GM03348 (cell line): ENCODE results near the gene TENM4.

Experiments used
- DNase-seq: peaks from one replicate; pipeline ENCODE4 v3.0.0; 2012; ENCODE audit warnings: low spot score

The TENM4 gene

DNA sequence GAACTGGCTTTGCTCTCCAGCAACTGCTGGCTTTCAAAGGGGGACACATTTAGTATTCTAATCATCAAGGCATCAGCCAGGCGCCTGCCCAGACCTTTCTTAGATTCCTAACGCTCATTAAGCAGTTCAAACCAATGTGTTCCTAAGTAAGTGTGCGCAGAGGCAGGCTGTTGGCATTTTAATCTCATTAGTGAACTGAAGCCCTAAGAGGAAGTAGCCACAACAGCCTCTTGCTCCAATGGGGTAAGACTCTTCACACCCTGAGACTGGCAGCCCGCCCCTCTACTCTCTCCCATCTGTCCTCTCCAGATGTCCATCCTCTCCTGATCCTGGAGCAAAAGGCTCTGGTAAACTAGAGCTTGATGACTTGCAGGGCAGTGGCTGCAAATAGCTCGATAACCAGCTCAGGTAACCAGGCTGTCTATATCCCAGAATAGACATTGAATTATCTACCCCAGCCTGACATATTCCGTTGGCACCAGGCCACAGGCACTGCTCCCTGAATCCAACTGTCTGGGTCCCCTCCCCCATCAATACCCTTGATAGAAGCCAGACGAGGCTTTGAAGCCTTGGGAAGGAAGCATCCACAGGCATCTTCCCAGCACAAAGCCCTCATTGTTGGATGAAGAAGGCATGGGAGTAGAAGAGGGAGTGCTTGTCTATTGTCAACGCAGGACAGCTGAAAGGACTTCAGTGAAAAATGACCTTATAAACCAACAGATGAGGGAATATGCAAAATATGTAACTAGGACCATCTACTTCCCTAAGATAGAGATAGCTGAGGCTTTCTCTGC lies 321.1 kb downstream of the TENM4 start:
- DNase-seq = no peak

DNA sequence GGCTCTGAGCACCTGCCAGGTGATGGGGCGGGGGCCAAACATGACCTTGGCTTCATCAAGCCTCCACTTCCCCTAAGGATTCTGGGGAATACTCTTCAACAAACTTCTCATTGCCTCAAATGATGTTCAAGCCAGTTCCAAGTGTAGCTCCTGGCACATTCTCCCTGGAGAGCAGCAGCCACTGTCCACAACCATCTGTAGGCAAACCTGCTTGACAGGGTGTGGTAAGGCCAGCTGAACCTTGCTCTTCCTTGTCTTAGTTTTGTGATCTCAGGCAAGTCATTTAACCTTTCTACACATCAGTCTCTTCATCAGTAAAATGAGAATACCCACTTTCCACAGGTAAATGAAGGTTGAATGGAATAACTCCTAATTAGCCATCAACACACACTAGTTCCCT lies 323.3 kb downstream of the TENM4 start:
- DNase-seq = no peak

DNA sequence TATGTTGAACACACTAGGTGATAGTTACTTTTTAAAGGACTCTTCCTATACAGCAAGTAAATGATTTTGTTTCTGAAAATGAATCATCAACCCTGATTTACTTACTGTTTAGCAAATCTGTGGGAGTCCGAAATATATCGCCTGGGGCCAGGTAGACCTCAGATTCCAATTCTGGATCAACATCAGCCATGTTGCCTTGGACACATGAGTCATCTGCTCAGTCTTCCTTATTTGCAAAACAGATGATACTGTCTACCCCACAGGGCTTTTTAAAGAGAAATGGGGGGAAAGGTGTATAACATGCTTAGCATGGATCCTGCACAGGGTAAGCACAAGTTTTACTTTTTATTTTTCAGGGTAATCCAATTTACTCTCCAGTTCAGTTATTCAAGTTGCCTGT lies 324.2 kb downstream of the TENM4 start:
- DNase-seq = no peak

DNA sequence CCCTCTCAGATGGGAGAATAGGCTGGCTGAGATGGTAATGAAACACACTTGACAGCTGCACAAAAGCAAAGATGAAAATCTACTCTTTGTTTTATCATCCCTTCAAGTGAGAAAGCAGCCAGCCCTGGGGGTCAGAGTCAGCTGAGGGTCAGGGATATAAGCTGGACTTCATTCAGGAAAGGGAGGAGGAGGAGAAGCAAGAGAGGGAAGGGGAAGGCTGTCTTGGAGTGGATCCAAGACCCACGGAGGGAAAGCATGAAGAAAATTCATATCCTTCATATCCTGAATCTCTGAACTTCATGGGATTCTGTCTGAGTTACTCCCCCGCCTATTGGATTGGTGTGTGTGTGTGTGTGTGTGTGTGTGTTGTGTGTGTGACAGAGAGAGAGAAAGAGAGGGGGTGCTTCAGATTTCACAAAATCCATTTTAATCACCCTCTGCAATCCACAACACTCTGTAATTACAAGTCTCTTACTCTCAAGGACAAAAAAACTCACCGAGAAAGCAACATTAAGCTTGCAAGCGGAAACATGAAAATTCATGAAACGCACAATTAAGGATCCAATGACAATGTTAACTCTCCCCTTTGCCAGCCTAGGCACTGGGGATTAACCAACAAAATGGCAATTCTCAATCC lies 327.7 kb downstream of the TENM4 start:
- DNase-seq = no peak

DNA sequence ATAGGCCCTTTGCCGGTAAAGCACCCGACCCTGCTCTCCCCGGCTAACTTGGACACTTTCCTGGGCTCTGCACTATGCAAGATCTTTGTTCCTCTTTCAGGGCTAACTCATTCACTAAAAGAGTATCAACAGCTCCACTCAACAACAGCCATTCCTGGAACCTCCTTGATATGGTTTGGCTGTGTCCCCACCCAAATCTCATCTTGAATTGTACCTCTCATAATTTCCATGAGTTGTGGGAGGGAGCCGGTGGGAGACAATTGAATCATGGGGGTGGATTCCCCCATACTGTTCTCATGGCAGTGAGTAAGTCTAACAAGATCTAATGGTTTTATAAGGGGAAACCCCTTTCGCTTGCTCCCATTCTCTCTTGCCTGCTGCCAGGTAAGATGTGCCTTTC lies 330.0 kb downstream of the TENM4 start:
- DNase-seq = no peak

DNA sequence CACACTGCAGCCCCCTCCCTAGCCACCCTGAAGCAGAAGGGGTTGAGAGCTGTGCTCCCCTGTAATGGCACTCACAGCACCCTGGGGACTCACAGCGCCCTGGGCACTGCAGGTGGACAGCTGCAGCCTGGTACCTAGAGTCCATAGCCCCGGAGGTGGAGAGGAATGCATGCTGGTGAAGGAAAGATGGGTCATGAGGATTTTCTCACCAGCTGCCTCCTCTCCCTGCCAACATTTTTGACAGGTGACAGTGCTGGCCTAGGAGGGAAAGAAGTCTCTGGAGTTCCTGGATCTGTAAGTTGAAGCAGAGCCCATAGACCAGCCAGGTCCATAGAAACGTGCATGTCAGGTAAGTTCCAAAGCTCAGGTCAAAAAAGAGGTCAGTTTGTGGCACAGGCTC lies 330.5 kb downstream of the TENM4 start:
- DNase-seq = no peak

DNA sequence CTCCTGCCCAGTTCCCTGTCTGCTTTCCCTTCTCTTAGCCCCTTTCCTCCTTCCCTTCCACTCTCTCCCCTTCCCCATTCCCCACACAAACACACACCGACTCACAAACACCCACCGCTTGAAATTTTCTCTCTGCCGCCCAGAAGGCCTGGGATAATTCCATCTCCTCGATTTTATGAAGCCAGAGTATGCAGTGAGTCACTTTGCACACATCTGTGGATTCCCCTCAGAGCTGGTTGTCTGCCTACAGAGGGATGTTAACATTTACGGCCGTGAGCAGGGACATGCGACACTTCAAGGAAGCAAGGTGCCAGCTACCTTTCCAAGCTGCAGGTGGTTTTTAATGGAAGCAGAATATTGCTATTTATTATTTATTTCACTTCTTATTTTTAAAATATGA lies 332.0 kb downstream of the TENM4 start:
- DNase-seq = no peak

DNA sequence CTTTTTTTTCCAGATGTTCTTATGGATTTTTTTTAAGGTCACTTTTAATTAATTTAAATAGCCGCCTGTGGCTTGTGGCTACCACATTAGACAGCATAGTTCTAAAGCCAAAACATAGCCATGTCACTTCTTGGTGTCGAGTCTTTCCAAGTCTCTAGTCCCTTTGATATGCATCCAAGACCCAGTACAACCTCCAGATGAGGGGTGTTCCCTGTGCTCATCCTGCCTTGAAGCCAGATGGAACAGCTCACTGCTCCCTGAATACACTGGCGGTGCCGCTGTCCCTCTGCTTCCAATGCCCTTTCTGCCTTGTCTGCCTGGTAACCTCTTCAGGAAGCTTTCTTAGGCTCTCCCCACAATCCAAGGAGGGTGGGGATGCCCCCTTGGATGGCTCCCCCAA lies 338.0 kb downstream of the TENM4 start:
- DNase-seq = no peak

DNA sequence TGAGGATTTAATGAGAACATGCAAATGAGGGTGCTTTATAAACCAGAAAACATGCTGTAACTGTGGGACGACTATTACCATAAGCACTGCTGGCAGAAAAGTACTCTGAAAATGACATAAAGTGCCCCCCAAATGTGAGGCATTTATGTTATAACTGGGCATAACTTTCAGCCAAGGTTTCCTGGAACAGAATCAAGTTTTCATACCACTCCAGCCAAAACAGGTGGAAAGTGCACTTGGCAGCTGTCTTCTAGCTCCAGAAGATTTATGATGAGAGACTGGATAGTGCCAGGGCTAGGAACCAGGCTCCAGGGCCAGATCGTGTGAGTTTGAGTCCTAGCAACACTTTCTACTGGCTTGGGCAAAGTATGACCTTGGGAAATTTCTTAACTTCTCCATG lies 339.2 kb downstream of the TENM4 start:
- DNase-seq = no peak

DNA sequence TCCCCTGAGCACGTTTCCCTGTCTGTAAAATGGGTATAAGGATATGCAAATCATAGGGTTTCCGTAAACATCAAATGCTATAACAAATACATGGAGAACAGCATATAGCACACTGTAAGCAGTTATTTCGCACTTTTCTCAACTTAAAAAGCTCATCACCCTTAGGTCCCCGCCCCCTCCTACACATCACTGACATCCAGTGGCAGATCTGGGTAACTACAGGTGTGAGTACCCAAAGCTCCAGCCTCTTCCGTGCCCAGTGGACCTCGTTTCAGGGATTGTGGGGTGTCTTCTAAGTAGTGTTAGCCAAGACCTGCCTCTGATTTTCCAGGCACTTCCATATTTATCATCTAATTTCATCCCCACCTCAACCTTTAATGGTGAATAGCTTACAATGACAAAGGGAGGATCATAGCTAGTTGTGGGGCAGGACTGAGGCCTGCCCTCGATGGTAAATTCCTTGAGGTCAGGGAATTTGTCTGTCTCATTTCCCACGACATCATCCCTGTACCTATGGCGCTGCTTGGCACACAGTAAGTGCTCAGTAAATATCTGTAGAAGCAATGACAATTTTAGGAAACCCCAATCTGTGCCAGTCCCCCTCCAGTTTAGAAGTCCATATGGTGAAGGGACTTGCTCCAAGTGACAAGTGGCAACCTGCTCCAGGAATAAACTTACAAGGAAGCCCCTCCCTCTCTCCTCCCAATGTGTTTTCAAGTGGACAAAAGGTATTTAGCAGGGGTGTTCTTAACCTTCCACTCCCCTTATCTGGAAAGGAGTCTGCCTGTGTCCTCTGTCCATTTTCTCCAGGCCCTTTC lies 340.5 kb downstream of the TENM4 start:
- peak; percentile 87 for DNase-seq

DNA sequence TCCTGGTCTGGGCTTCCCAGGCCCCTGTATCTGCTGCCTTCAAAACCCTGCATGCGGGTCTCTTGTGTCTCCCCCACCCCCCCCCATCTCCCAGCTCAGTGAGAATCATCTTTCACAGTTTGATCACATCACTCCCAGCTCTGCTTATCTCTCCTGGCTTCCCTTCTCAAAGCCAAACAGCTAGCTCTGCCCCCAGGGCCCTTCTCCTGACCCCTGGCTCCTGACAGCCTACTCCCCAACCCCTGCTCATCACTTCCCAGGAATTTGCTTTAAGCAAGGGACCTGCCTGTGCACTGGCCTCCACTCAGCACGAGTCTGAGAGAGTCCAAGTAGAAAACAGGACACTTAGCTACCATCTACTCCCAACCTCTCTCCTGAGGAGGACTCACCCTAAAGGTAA lies 342.7 kb downstream of the TENM4 start:
- DNase-seq = no peak

DNA sequence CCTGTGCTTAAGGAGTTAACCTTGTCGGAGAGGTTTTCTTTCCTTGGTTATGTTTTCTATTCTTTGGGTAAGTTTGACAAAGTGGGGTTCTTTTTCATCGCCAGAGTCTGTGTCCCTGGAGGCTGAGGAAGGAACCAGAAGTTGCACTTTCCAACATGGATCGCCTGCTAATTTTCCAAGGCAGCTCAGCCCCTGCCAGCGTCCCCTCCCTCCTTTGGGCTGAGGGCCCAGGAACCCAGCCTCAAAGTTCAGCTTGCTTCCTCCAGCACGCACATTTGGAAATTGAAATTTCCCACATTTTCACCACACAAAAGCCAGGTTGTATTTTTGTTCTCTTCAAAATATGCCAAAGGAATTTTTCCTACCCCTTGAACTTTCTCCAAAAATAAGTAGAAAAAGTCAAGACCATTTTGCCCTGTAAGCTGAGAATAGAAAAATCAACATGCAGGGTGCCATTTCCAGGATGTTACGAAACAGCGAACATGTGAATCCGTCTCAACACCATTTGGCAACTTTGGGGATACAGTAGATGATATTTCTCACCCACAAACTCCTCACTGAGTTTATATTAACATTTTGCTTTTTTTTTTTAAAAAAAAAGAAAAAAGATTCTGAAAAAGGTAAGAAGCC lies 343.5 kb downstream of the TENM4 start:
- DNase-seq = no peak

DNA sequence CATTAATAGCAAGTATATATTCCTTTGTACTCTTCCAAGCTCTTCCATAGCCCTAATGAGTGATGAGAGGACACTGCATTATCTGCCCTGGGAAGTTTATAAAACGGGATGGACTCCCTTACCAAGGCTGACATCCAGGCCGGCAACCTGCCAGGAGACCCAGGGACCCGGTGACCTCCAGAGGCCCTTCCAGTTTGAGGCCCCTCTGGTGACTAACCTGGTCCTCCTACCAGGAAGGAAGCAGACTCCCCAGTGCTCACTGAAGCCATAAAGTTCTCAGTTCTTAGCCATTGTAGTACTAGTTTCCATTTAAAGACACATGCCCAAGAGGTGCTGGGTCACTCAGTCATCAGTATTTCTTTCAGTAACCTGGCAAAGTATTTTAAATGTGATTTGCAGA lies 345.4 kb downstream of the TENM4 start:
- DNase-seq = no peak

DNA sequence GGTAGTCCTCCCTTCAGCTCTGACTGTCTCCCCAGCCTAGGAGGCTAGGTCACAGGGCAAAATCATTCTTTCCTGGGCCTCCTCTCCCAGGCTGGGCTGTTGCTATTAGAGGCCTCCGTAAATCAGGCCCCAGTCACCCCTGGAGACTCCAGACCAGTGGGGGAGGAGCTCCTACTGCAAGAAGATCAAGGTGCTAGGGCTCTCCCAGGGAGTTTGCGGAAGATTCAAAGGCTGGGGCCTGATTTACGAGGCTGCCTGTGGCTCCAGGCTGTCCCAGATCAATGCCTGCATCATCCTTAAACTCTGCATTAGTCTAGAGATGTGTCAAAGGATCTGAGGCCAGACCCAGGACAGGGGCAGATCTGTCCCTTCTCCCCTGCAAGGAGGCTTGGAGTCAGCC lies 346.2 kb downstream of the TENM4 start:
- DNase-seq = no peak

DNA sequence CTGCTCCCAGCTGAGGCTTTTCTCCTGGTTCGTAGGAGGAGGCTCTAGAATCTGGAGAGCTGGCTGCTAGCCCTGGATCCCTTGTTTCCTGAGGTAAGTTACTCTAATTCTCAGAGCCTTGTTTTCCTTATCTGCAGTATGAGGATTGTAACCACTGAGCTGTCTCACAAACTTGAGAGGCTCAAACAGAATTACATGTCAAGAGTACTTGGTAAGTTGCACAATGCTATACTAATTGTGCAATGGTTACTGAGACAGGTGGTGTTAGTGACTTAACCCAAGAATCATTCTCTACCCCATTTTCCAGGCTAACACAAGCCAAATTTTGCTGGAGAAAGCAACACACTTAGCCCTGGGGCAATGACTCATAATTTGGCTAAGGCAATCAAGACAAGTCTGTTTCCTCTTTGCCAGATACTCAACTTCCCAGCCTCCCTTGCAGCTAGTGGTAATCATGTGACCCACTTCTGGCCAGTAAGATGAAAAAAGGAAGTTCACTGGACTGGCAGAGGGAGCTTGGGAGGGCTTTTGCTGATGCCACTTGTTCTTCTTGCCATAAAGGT lies 348.0 kb downstream of the TENM4 start:
- DNase-seq = peak; percentile 84

DNA sequence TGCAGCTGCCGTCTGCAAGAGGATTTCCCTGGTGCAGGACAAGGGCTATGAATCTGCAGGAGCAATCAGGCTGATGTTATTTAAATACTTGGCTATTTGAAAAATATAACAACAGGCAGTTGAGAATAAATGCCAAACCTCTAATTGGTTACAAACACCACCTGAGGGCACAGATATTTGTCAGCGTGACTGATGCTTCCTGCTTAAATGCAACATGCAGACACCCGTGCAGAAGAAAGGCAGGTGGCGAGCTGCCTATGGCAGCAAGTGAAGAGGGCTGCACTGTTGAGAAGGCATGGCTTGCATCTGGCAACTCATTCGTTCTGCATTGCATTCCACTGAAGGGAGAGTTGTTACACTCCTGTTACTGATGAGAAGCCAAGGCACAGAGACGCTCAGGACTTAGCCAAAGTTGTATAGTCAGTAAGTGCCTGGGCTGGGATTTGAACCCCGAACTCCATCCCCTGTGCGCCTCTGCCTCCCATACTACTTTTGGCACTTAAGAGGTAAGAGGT lies 350.6 kb downstream of the TENM4 start:
- no peak for DNase-seq

DNA sequence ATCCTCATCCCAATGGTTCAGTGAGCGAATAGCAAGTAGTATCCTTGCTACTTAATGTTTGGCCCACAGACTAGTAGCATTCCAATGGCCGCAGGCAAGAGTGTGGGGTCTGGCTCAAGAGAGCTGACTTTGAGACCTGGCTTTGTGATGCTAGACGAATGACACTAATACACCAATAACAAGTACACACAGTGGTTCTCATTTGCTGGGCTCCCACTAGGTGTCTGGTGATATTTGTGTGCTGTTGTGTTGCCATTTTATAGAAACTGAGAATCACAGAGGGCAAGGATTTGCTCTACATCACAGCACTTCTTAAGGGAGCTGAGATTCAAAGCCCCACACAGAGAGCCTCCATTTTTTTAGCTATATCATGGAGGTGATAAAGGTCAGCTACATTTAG lies 351.2 kb downstream of the TENM4 start:
- DNase-seq = no peak

DNA sequence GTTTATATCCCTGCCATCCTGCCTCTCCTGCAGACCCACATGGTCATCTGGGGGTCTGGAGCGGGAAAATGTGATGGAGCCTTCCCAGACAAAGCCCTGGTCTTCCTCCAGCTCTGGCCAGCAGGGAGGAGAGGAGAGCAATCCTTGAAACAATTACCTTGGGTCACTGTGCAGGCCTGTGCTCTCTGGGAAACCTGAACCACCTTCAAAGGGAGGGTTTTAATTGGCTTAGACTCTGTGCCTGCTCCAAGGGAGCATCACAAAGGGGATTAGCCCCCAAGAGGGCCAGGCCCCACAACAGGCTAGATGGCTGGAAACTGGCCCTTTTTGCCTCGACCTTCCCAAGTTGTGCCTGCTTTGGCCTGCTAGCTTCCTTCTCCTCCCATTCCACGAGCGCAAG lies 351.9 kb downstream of the TENM4 start:
- DNase-seq = no peak

DNA sequence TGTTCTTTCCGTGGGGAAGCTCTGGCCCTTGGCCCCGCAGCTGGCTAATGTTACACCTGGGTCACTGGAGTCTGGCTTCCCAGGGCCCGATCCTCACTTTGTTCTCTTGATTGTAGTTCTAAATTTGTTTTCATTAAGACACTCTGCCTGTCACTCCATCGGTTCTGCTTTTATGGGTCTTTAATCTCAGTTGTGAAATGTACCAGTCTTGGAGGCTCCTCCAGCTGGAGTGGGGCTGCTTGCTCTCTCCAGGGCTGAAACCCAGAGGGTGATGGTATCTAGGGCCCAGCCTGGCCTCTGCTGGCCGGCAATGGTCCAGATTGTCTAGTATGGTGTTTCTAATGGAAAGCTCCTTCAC lies 352.9 kb downstream of the TENM4 start:
- no peak for DNase-seq

DNA sequence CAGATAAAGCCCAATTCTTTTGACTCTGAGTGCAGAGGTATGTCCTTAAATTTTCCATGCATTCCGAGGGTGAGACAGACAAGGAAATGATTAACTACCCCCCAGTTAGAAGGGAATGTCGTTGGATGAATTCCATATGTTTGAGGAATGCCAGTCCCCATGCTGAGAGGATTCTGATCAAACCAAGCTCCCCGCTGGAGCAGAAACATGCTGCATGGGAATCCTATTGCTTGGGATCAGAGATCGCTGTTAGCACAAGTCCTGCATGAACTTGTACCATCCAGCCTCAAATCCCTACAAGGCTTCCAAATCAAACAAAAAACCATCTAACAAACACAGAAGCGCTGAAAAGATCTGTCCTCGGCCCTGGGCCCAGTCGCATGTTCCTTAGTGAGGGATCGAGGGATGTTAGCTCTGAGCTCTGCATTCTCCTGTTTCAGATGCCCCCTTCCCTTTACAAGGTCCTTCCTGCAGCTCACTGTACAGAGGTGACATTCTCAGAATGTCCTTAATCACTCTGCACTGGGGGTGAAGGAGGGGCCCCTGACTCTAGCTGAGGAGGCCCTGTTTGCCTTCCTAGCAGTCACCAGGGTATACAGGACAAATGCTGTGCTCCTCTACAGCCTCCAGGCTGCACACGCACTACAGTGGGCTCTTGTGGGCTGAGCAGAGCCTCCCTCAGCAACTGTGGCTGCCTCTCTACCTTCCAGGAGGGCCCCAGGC lies 353.4 kb downstream of the TENM4 start:
- peak; percentile 51 for DNase-seq

DNA sequence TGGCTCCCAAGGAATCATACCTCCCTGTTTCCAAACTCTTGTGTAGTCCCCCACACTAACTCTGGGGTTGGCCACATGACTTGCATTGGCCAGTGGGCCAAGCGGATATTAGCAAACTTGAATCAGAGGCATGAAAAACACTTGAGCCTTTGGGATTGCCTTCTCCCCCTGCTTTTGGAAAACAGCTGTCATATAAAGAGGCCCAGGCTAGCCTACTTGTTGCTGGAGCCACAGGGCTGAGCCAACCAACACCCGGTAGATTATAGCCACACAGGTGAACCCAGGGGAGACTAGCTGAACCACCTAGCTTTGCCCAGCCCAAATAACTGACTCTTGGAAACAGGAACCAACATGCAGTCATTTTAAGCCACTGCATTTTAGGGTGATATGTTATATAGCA lies 354.8 kb downstream of the TENM4 start:
- no peak for DNase-seq

DNA sequence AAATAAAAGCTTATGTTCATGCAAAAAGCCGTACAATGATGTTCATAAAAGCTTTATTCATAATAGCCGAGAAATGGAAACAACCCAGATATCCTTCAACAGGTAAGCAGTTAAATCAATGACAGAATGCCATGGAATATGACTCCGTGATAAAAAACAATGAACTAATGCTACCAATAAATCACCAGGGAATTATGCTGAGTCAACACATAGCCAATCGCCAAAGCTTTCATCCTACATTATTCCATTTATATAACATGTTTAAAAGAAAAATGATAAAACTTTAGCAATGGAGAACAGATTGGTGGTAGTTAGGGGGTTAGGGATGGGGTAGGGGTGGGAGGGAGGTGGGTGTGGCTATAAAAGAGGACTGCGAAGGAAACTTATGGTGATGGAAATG lies 356.4 kb downstream of the TENM4 start:
- DNase-seq = no peak
